GM23248 (cell line): ENCODE results near the gene IFIH1. TPM values are rescaled to one million over a fixed set of nuclear protein-coding genes. Genes with fewer than 3 reads are reported as not detected.

Source experiments
- DNase-seq: peaks from one replicate; pipeline ENCODE4 v3.0.0-alpha.2; 2015
- H2AFZ ChIP-seq: fragments of 200-600 bp; sonication (generic); 2 replicates; pipeline ENCODE4 v1.6.1; 2016; ENCODE audit warnings: antibody characterized with exemption
- H3F3A ChIP-seq: fragments of 200-600 bp; sonication (generic); 2 replicates; pipeline ENCODE4 v1.6.1; 2016; ENCODE audit warnings: mild to moderate bottlenecking, antibody characterized with exemption, mixed run types; ENCODE audit not compliant: insufficient read depth
- H3K27ac ChIP-seq: fragments of 200-600 bp; sonication (generic); 2 replicates; pipeline ENCODE4 v1.5.1; 2016; ENCODE audit warnings: mild to moderate bottlenecking
- H3K27me3 ChIP-seq: fragments of 200-600 bp; sonication (generic); replicated peaks from 2 replicates; pipeline ENCODE4 v1.6.1; 2016; ENCODE audit warnings: mild to moderate bottlenecking; ENCODE audit not compliant: insufficient read depth
- H3K36me3 ChIP-seq: fragments of 200-600 bp; sonication (generic); 2 replicates; pipeline ENCODE4 v1.6.1; 2016; ENCODE audit warnings: low read depth, mild to moderate bottlenecking
- H3K4me1 ChIP-seq: fragments of 200-600 bp; sonication (generic); 2 replicates; pipeline ENCODE4 v1.6.1; 2016; ENCODE audit warnings: mild to moderate bottlenecking; ENCODE audit not compliant: insufficient read depth
- H3K4me2 ChIP-seq: fragments of 200-600 bp; sonication (generic); one replicate; pipeline ENCODE4 v1.6.1; 2016; ENCODE audit warnings: mild to moderate bottlenecking; ENCODE audit not compliant: unreplicated experiment
- H3K4me3 ChIP-seq: fragments of 200-600 bp; sonication (generic); 2 replicates; pipeline ENCODE4 v1.5.1; 2016; ENCODE audit warnings: mild to moderate bottlenecking
- H3K79me2 ChIP-seq: fragments of 200-600 bp; sonication (generic); 2 replicates; pipeline ENCODE4 v1.6.1; 2016; ENCODE audit warnings: mild to moderate bottlenecking; ENCODE audit not compliant: insufficient read depth
- H3K9ac ChIP-seq: fragments of 200-600 bp; sonication (generic); 2 replicates; pipeline ENCODE4 v1.6.1; 2016; ENCODE audit warnings: mild to moderate bottlenecking
- H3K9me2 ChIP-seq: fragments of 200-600 bp; sonication (generic); 2 replicates; pipeline ENCODE4 v1.6.1; 2016; ENCODE audit warnings: mixed run types, mild to moderate bottlenecking, moderate library complexity; ENCODE audit not compliant: insufficient read depth
- H3K9me3 ChIP-seq: fragments of 200-600 bp; sonication (generic); one replicate; pipeline ENCODE4 v1.6.1; 2017; ENCODE audit warnings: low read depth
- H4K20me1 ChIP-seq: fragments of 200-600 bp; sonication (generic); 2 replicates; pipeline ENCODE4 v1.6.0; 2016; ENCODE audit not compliant: insufficient read depth
- EZH2 ChIP-seq: fragments of 200-600 bp; sonication (generic); IDR thresholded peaks from 2 replicates; pipeline ENCODE4 v1.6.1; 2018; ENCODE audit warnings: antibody characterized with exemption, mild to moderate bottlenecking; ENCODE audit not compliant: insufficient read depth, poor library complexity, severe bottlenecking
- EZH2phosphoT487 ChIP-seq: fragments of 200-600 bp; sonication (generic); IDR thresholded peaks from 2 replicates; pipeline ENCODE4 v1.6.1; 2018; ENCODE audit warnings: antibody characterized with exemption, moderate library complexity, mild to moderate bottlenecking, low read depth; ENCODE audit not compliant: insufficient read depth
- WGBS, 2 experiments: methylation state at CpG; one replicate each; pipeline ENCODE4 v1.1.6; 2015 to 2017; ENCODE audit warnings: low lambda C conversion rate in 2 of 2, low coverage in 1 of 2; ENCODE audit errors: missing lambda C conversion rate in 2 of 2; 5-methylcytosine and 5-hydroxymethylcytosine counted together
- in situ Hi-C: fragments of 300-500 bp; cut with MboI; formaldehyde crosslinking; loops from 2 replicates; pipeline ENCODE4 v1.15.0; 2020
- polyA plus RNA-seq: library from polyadenylated mRNA; unstranded; fragments of >200 nt; fragmentation: Nextera tagmentation; extraction: Ambion mirVana; gene quantifications from 2 replicates; pipeline ENCODE4 v1.2.1, GENCODE V29; 2016
- total RNA-seq: library from RNA; depleted of rRNA; stranded (reverse); fragments of >200 nt; shearing (Covaris generic); gene quantifications from 2 replicates; pipeline ENCODE4 v1.2.3, GENCODE V29; 2014

Gene IFIH1
- total and polyA plus RNA-seq, 2 experiments from 2014 or later: 1.3 to 1.6 TPM

- H2AFZ ChIP-seq: no peak overlapping the region
- H3K27ac ChIP-seq: peak overlapping the region; percentile 88
- no peaks in the 10 kb centered on the region for H4K20me1 ChIP-seq
- H3K4me1 ChIP-seq: peaks cover 64% of the 10 kb centered on the region
- no peaks in the 10 kb centered on the region for H3K9me3 ChIP-seq
- peak; percentile 75 for DNase-seq
- no peaks in the 10 kb centered on the region for H3K79me2 ChIP-seq
- no peaks in the 10 kb centered on the region for H3K27me3 ChIP-seq
- H3K9me2 ChIP-seq: no peaks in the 10 kb centered on the region
- H3K4me3 ChIP-seq: peak overlapping the region; percentile 28; the same call in 1 of the 2 replicates
- H3K9ac ChIP-seq: 0 out of 2 replicates have a peak overlapping the region, but pooled peaks have one; percentile 49
- TF ChIP-seq EZH2phosphoT487 (no peak), EZH2 (no peak)
- H3K4me2 ChIP-seq: peak overlapping the region; percentile 66
- H3F3A ChIP-seq: peaks cover 62% of the 10 kb centered on the region
- no peaks in the 10 kb centered on the region for H3K36me3 ChIP-seq
- in situ Hi-C loops: no loop called here
- WGBS, 2 experiments: 0% methylated on average over 1 of the region's 1 CpG
Measured at GRCh38 chr2:162257425-162257824, 61.1 kb downstream of the IFIH1 start.

- peaks cover 58% of the 10 kb centered on the region for H3K4me1 ChIP-seq
- H3K79me2 ChIP-seq: no peaks in the 10 kb centered on the region
- TF ChIP-seq EZH2 (no peak), EZH2phosphoT487 (0 out of 2 replicates have a peak, but pooled peaks have one; percentile 34)
- H3K4me3 ChIP-seq: peak overlapping the region; percentile 28
- no peaks in the 10 kb centered on the region for H3K9me2 ChIP-seq
- no peak overlapping the region for H2AFZ ChIP-seq
- no peaks in the 10 kb centered on the region for H3K36me3 ChIP-seq
- WGBS, 2 experiments: 5 to 6% methylated on average over 2 of the region's 2 CpGs
- H3K9ac ChIP-seq: no peak overlapping the region
- no peaks in the 10 kb centered on the region for H4K20me1 ChIP-seq
- H3K27me3 ChIP-seq: no peaks in the 10 kb centered on the region
- H3K4me2 ChIP-seq: peak overlapping the region; percentile 66
- peak overlapping the region; percentile 88 for H3K27ac ChIP-seq
- DNase-seq: peak; percentile 81
- in situ Hi-C loops: no loop called here
- H3F3A ChIP-seq: peaks cover 56% of the 10 kb centered on the region
- no peaks in the 10 kb centered on the region for H3K9me3 ChIP-seq
Measured at GRCh38 chr2:162256591-162256991, 61.9 kb downstream of the IFIH1 start.

GRCh38 chr2:162254236-162254871 is 64.1 kb downstream of the IFIH1 start:
- Histone ChIP-seq H3K27ac (no peak overlapping the region), H3F3A (peaks cover 37% of the 10 kb centered on the region), H3K36me3 (no peaks in the 10 kb centered on the region), H3K4me1 (peaks cover 36% of the 10 kb centered on the region), H2AFZ (no peak overlapping the region), H3K79me2 (no peaks in the 10 kb centered on the region), H3K9ac (no peak overlapping the region), H3K4me2 (no peak overlapping the region), H3K27me3 (no peaks in the 10 kb centered on the region), H3K4me3 (no peak overlapping the region), H3K9me2 (no peaks in the 10 kb centered on the region), H4K20me1 (no peaks in the 10 kb centered on the region), H3K9me3 (no peaks in the 10 kb centered on the region)
- no peak for TF ChIP-seq EZH2phosphoT487
- no peak for TF ChIP-seq EZH2
- 97 to 100% methylated on average over 2 of the region's 2 CpGs for WGBS, 2 experiments
- no peak for DNase-seq
- in situ Hi-C loops: no loop called here

GRCh38 chr2:162253435-162253834 is 65.0 kb downstream of the IFIH1 start:
- Histone ChIP-seq H3K36me3 (no peaks in the 10 kb centered on the region), H3K4me1 (peaks cover 27% of the 10 kb centered on the region), H3K27me3 (no peaks in the 10 kb centered on the region), H3K9ac (no peak overlapping the region), H3K4me2 (no peak overlapping the region), H4K20me1 (no peaks in the 10 kb centered on the region), H3K4me3 (no peak overlapping the region), H3K9me3 (no peaks in the 10 kb centered on the region), H3K9me2 (no peaks in the 10 kb centered on the region), H2AFZ (no peak overlapping the region), H3F3A (peaks cover 28% of the 10 kb centered on the region), H3K79me2 (no peaks in the 10 kb centered on the region), H3K27ac (no peak overlapping the region)
- in situ Hi-C loops: no loop called here
- no peak for DNase-seq
- WGBS, 2 experiments: 96 to 100% methylated on average over 3 of the region's 3 CpGs
- TF ChIP-seq EZH2phosphoT487 (no peak), EZH2 (no peak)
